H7 (cell line): ENCODE measurements around the gene CLP1. TPM values are rescaled to one million over a fixed set of nuclear protein-coding genes. Genes with fewer than 3 reads are reported as not detected.
A peak's percentile ranks its signal among the peaks of the same experiment; 100 is the strongest.

Experiments
- DNase-seq: peaks from one replicate; pipeline ENCODE4 v3.0.0; 2012
- H3K27me3 ChIP-seq: 2 replicates; pipeline ENCODE4 v1.6.0; 2011; ENCODE audit warnings: mild to moderate bottlenecking, low read length; ENCODE audit not compliant: control insufficient read depth, insufficient read depth
- H3K36me3 ChIP-seq: replicated peaks from 2 replicates; pipeline ENCODE4 v1.5.1; 2011; ENCODE audit warnings: low read length; ENCODE audit not compliant: control insufficient read depth, insufficient read depth
- H3K4me3 ChIP-seq: 2 replicates; pipeline ENCODE4 v1.5.1; 2011; ENCODE audit warnings: low read depth, mild to moderate bottlenecking, control low read depth, low read length, moderate library complexity; ENCODE audit not compliant: insufficient read depth
- total RNA-seq: library from RNA; depleted of rRNA; stranded (reverse); fragments of >200 nt; shearing (Covaris generic); gene quantifications from 2 replicates; pipeline ENCODE4 v1.2.3, GENCODE V29; 2014; rRNA removed

CLP1 gene
- 26.4 and 33.4 TPM in 2 replicates for total RNA-seq

GRCh38 chr11:57657194-57658022 lies at the start of gene CLP1:
CLP1 (plus strand) TSS chr11:57657762; CDS start chr11:57659477, 1,715 bp downstream.
- Histone ChIP-seq H3K27me3 (peaks cover 2% of the 10 kb centered on the region; the same call in 1 of the 2 replicates), H3K4me3 (peak within 1 kb of the TSS; percentile 55), H3K36me3 (peaks cover 13% of the 10 kb centered on the region)
- peak; percentile 97 for DNase-seq

- no peak for DNase-seq
- Histone ChIP-seq H3K27me3 (no peaks in the 10 kb centered on the region), H3K36me3 (peaks cover 7% of the 10 kb centered on the region), H3K4me3 (no peak overlapping the region)
Observed at GRCh38 chr11:57610170-57610569, 47.4 kb upstream of the CLP1 start.

- DNase-seq: no peak
- Histone ChIP-seq H3K36me3 (peaks cover 4% of the 10 kb centered on the region), H3K4me3 (no peak overlapping the region), H3K27me3 (no peaks in the 10 kb centered on the region)
Observed at GRCh38 chr11:57614234-57614772, 43.3 kb upstream of the CLP1 start.

- no peaks in the 10 kb centered on the region for H3K27me3 ChIP-seq
- H3K4me3 ChIP-seq: no peak overlapping the region
- no peak for DNase-seq
- H3K36me3 ChIP-seq: peaks cover 4% of the 10 kb centered on the region
Observed at GRCh38 chr11:57615308-57615707, 42.3 kb upstream of the CLP1 start.

GRCh38 chr11:57616595-57616994 lies 41.0 kb upstream of the CLP1 start:
- H3K36me3 ChIP-seq: peaks cover 3% of the 10 kb centered on the region
- no peak for DNase-seq
- H3K27me3 ChIP-seq: no peaks in the 10 kb centered on the region
- H3K4me3 ChIP-seq: no peak overlapping the region

GRCh38 chr11:57618438-57618837 lies 39.1 kb upstream of the CLP1 start:
- no peak for DNase-seq
- H3K4me3 ChIP-seq: no peak overlapping the region
- H3K27me3 ChIP-seq: no peaks in the 10 kb centered on the region
- no peaks in the 10 kb centered on the region; the same call in 1 of the 2 replicates for H3K36me3 ChIP-seq

GRCh38 chr11:57619331-57619730 lies 38.2 kb upstream of the CLP1 start:
- DNase-seq: peak; percentile 48
- no peaks in the 10 kb centered on the region; the same call in 1 of the 2 replicates for H3K36me3 ChIP-seq
- no peaks in the 10 kb centered on the region for H3K27me3 ChIP-seq

GRCh38 chr11:57620467-57620866 lies 37.1 kb upstream of the CLP1 start:
- Histone ChIP-seq H3K27me3 (no peaks in the 10 kb centered on the region), H3K4me3 (no peak overlapping the region), H3K36me3 (no peaks in the 10 kb centered on the region)
- no peak for DNase-seq

More at GRCh38 chr11:57619331-57619730, 38.2 kb upstream of the CLP1 start:
- H3K4me3 ChIP-seq: no peak overlapping the region

- H3K36me3 ChIP-seq: no peaks in the 10 kb centered on the region
- no peak for DNase-seq
Observed at GRCh38 chr11:57622263-57622662, 35.3 kb upstream of the CLP1 start.

GRCh38 chr11:57624864-57625263 lies 32.7 kb upstream of the CLP1 start:
- no peaks in the 10 kb centered on the region for H3K27me3 ChIP-seq
- H3K36me3 ChIP-seq: no peaks in the 10 kb centered on the region

More at GRCh38 chr11:57622263-57622662, 35.3 kb upstream of the CLP1 start:
- no peaks in the 10 kb centered on the region for H3K27me3 ChIP-seq
- H3K4me3 ChIP-seq: no peak overlapping the region

GRCh38 chr11:57626895-57627294 lies 30.7 kb upstream of the CLP1 start:
- Histone ChIP-seq H3K4me3 (no peak overlapping the region), H3K36me3 (no peaks in the 10 kb centered on the region), H3K27me3 (no peaks in the 10 kb centered on the region)
- no peak for DNase-seq

More at GRCh38 chr11:57624864-57625263, 32.7 kb upstream of the CLP1 start:
- H3K4me3 ChIP-seq: no peak overlapping the region
- no peak for DNase-seq

GRCh38 chr11:57630171-57630570 lies 27.4 kb upstream of the CLP1 start:
- Histone ChIP-seq H3K27me3 (peaks cover 2% of the 10 kb centered on the region; the same call in 1 of the 2 replicates), H3K36me3 (no peaks in the 10 kb centered on the region), H3K4me3 (no peak overlapping the region)
- no peak for DNase-seq

GRCh38 chr11:57632116-57632515 lies 25.4 kb upstream of the CLP1 start:
- H3K27me3 ChIP-seq: peaks cover 2% of the 10 kb centered on the region; the same call in 1 of the 2 replicates
- no peak for DNase-seq
- H3K36me3 ChIP-seq: no peaks in the 10 kb centered on the region
- H3K4me3 ChIP-seq: no peak overlapping the region

- DNase-seq: no peak
- H3K27me3 ChIP-seq: peaks cover 2% of the 10 kb centered on the region; the same call in 1 of the 2 replicates
- H3K36me3 ChIP-seq: no peaks in the 10 kb centered on the region
- H3K4me3 ChIP-seq: no peak overlapping the region
Observed at GRCh38 chr11:57633394-57634070, 24.0 kb upstream of the CLP1 start.
